H9 (cell line): ENCODE data around the gene SLC2A9. TPM values are rescaled to one million over a fixed set of nuclear protein-coding genes. Genes with fewer than 3 reads are reported as not detected.

ENCODE experiments used
- DNase-seq: peaks from one replicate; pipeline ENCODE4 v3.0.0-alpha.2; 2017
- H2AFZ ChIP-seq: one replicate; pipeline ENCODE4 v1.6.1; 2013; ENCODE audit warnings: mild to moderate bottlenecking, low read length, control low read depth, moderate library complexity
- H2AK5ac ChIP-seq: 2 replicates; pipeline ENCODE4 v1.6.1; 2013; ENCODE audit warnings: low read length, control low read depth, mixed read lengths; ENCODE audit not compliant: insufficient read length
- H2BK120ac ChIP-seq: one replicate; pipeline ENCODE4 v1.6.1; 2013; ENCODE audit warnings: low read depth, mild to moderate bottlenecking, low read length, control low read depth, inconsistent platforms; ENCODE audit not compliant: poor library complexity, severe bottlenecking
- H2BK12ac ChIP-seq: 2 replicates; pipeline ENCODE4 v1.6.1; 2013; ENCODE audit warnings: low read length, control low read depth, mixed read lengths, low read depth; ENCODE audit not compliant: insufficient read length
- H2BK15ac ChIP-seq: 2 replicates; pipeline ENCODE4 v1.6.1; 2013; ENCODE audit warnings: low read depth, low read length, control low read depth
- H2BK20ac ChIP-seq: one replicate; pipeline ENCODE4 v1.6.1; 2013; ENCODE audit warnings: low read depth, mild to moderate bottlenecking, low read length, control low read depth, inconsistent platforms; ENCODE audit not compliant: poor library complexity, severe bottlenecking
- H2BK5ac ChIP-seq: 2 replicates; pipeline ENCODE4 v1.6.1; 2013; ENCODE audit warnings: low read length, control low read depth, mixed read lengths; ENCODE audit not compliant: insufficient read length
- H3K14ac ChIP-seq: 2 replicates; pipeline ENCODE4 v1.6.1; 2013; ENCODE audit warnings: low read length, control low read depth; ENCODE audit not compliant: insufficient read depth
- H3K18ac ChIP-seq: 2 replicates; pipeline ENCODE4 v1.6.1; 2013; ENCODE audit warnings: low read depth, mild to moderate bottlenecking, mixed read lengths, low read length, control low read depth; ENCODE audit not compliant: insufficient read length
- H3K23ac ChIP-seq: 2 replicates; pipeline ENCODE4 v1.6.1; 2013; ENCODE audit warnings: low read length, control low read depth, mixed read lengths, low read depth; ENCODE audit not compliant: insufficient read length
- H3K23me2 ChIP-seq: 2 replicates; pipeline ENCODE4 v1.6.1; 2013; ENCODE audit warnings: low read depth, mild to moderate bottlenecking, mixed read lengths, low read length, control low read depth; ENCODE audit not compliant: insufficient read length, poor library complexity, severe bottlenecking
- H3K27ac ChIP-seq: 2 replicates; pipeline ENCODE4 v1.5.1; 2013; ENCODE audit warnings: low read length, control low read depth, mixed read lengths, low read depth; ENCODE audit not compliant: insufficient read length
- H3K27me3 ChIP-seq: 2 replicates; pipeline ENCODE4 v1.6.1; 2013; ENCODE audit warnings: low read length, control low read depth, inconsistent platforms; ENCODE audit not compliant: insufficient read depth
- H3K4ac ChIP-seq: 2 replicates; pipeline ENCODE4 v1.6.1; 2013; ENCODE audit warnings: low read depth, mild to moderate bottlenecking, control low read depth, inconsistent platforms, low read length, moderate library complexity
- H3K4me1 ChIP-seq: 2 replicates; pipeline ENCODE4 v1.6.1; 2013; ENCODE audit warnings: low read length, control low read depth, inconsistent platforms; ENCODE audit not compliant: insufficient read depth
- H3K4me2 ChIP-seq: 2 replicates; pipeline ENCODE4 v1.6.1; 2013; ENCODE audit warnings: low read length, control low read depth, mixed read lengths; ENCODE audit not compliant: insufficient read length, insufficient read depth
- H3K56ac ChIP-seq: 2 replicates; pipeline ENCODE4 v1.6.1; 2013; ENCODE audit warnings: low read depth, mild to moderate bottlenecking, mixed read lengths, low read length, control low read depth; ENCODE audit not compliant: insufficient read length
- H3K79me1 ChIP-seq: 2 replicates; pipeline ENCODE4 v1.6.1; 2013; ENCODE audit warnings: low read depth, mild to moderate bottlenecking, moderate library complexity, low read length, control low read depth, inconsistent platforms; ENCODE audit not compliant: insufficient read depth, poor library complexity, severe bottlenecking
- H3K79me2 ChIP-seq: 2 replicates; pipeline ENCODE4 v1.6.1; 2013; ENCODE audit warnings: low read length, control low read depth, inconsistent platforms; ENCODE audit not compliant: insufficient read depth
- H3K9ac ChIP-seq: 2 replicates; pipeline ENCODE4 v1.6.1; 2013; ENCODE audit warnings: low read length, control low read depth, mixed read lengths; ENCODE audit not compliant: insufficient read length; ENCODE audit errors: extremely low read depth
- H3K9me3 ChIP-seq: one replicate; pipeline ENCODE4 v1.6.1; 2013; ENCODE audit warnings: low read depth, low read length, inconsistent platforms; ENCODE audit not compliant: control insufficient read depth
- H3T11ph ChIP-seq: one replicate; pipeline ENCODE4 v1.6.1; 2013; ENCODE audit warnings: mild to moderate bottlenecking, low read length, control low read depth, inconsistent platforms
- H4K20me1 ChIP-seq: one replicate; pipeline ENCODE4 v1.6.1; 2013; ENCODE audit not compliant: control insufficient read depth, insufficient read length, insufficient read depth
- H4K5ac ChIP-seq: 2 replicates; pipeline ENCODE4 v1.6.1; 2013; ENCODE audit warnings: low read depth, mild to moderate bottlenecking, mixed read lengths, low read length, control low read depth; ENCODE audit not compliant: insufficient read length
- H4K8ac ChIP-seq: replicated peaks from 2 replicates; pipeline ENCODE4 v1.6.1; 2013; ENCODE audit warnings: low read length, control low read depth, mixed read lengths, low read depth; ENCODE audit not compliant: insufficient read length
- H4K91ac ChIP-seq: 2 replicates; pipeline ENCODE4 v1.6.1; 2013; ENCODE audit warnings: low read depth, mild to moderate bottlenecking, moderate library complexity, mixed read lengths, low read length, control low read depth; ENCODE audit not compliant: insufficient read length
- H3K27ac Mint-ChIP-seq, 3 experiments: 2 replicates in 2 of 3; 3 replicates in 1 of 3; pipeline ENCODE4 v1.8.0; 2020 to 2021; ENCODE audit warnings: mixed read lengths in 3 of 3, mild to moderate bottlenecking in 1 of 3, moderate library complexity in 1 of 3
- H3K27me3 Mint-ChIP-seq: 2 replicates; pipeline ENCODE4 v1.8.0; 2021; ENCODE audit warnings: low read depth, mild to moderate bottlenecking, moderate library complexity, mixed read lengths
- H3K36me3 Mint-ChIP-seq, 3 experiments: 2 replicates in 2 of 3; 3 replicates in 1 of 3; pipeline ENCODE4 v1.8.0; 2020 to 2021; ENCODE audit warnings: low read depth in 3 of 3, mixed read lengths in 3 of 3; ENCODE audit not compliant: insufficient read depth in 1 of 3
- H3K4me1 Mint-ChIP-seq, 2 experiments: 2 replicates each; pipeline ENCODE4 v1.8.0; 2020; ENCODE audit warnings: mixed read lengths in 2 of 2
- H3K4me3 Mint-ChIP-seq, 2 experiments: 2 replicates in 1 of 2; 3 replicates in 1 of 2; pipeline ENCODE4 v1.8.0; 2020 to 2021; ENCODE audit warnings: mild to moderate bottlenecking in 2 of 2, mixed read lengths in 2 of 2, moderate library complexity in 1 of 2
- H3K9me3 Mint-ChIP-seq, 2 experiments: 2 replicates in 1 of 2; 3 replicates in 1 of 2; pipeline ENCODE4 v1.8.0; 2020; ENCODE audit warnings: mild to moderate bottlenecking in 2 of 2, mixed read lengths in 2 of 2, moderate library complexity in 1 of 2
- WGBS: extraction: QIAGEN DNeasy Blood & Tissue Kit; methylation state at CpG from one replicate; pipeline ENCODE4 v1.1.7; 2013; ENCODE audit warnings: missing lambda C conversion rate, low lambda C conversion rate, mixed read lengths; ENCODE audit not compliant: insufficient read length; ENCODE audit errors: extremely low coverage; 5-methylcytosine and 5-hydroxymethylcytosine counted together
- total RNA-seq: library from RNA; stranded (reverse); gene quantifications from 2 replicates; pipeline ENCODE4 v1.2.1, GENCODE V29; 2021
- TF ChIP-seq, protein P1 (sequence below): fragments of 200-600 bp; sonication (generic); conservative IDR thresholded peaks from 3 replicates; pipeline ENCODE4 v1.8.0; 2021; ENCODE audit warnings: antibody characterized with exemption, mild to moderate bottlenecking

Gene SLC2A9
- total RNA-seq, 1 experiment from 2014 or later, result 0.79 TPM

GRCh38 chr4:9940041-9940440 is 81.3 kb downstream of the SLC2A9 start:
- Histone ChIP-seq H3K9ac (no peak overlapping the region), H3K23me2 (no peaks in the 10 kb centered on the region), H3K18ac (no peak overlapping the region), H4K91ac (no peak overlapping the region), H3K4ac (no peak overlapping the region), H3K23ac (no peak overlapping the region), H3K4me2 (no peak overlapping the region), H3K27me3 (no peaks in the 10 kb centered on the region), H3K56ac (no peak overlapping the region), H2BK20ac (no peak overlapping the region), H2BK15ac (no peak overlapping the region), H2BK120ac (no peak overlapping the region), H3K79me2 (no peaks in the 10 kb centered on the region), H2AK5ac (no peak overlapping the region), H3K14ac (no peak overlapping the region), H2BK5ac (no peak overlapping the region), H3K79me1 (no peaks in the 10 kb centered on the region), H4K8ac (no peak overlapping the region), H2AFZ (no peak overlapping the region), H4K20me1 (no peaks in the 10 kb centered on the region), H3K27ac (no peak overlapping the region), H2BK12ac (no peak overlapping the region), H3K4me1 (peaks cover 6% of the 10 kb centered on the region), H4K5ac (no peak overlapping the region), H3K9me3 (no peaks in the 10 kb centered on the region), H3T11ph (no peak overlapping the region)
- TF ChIP-seq, protein P1, sequence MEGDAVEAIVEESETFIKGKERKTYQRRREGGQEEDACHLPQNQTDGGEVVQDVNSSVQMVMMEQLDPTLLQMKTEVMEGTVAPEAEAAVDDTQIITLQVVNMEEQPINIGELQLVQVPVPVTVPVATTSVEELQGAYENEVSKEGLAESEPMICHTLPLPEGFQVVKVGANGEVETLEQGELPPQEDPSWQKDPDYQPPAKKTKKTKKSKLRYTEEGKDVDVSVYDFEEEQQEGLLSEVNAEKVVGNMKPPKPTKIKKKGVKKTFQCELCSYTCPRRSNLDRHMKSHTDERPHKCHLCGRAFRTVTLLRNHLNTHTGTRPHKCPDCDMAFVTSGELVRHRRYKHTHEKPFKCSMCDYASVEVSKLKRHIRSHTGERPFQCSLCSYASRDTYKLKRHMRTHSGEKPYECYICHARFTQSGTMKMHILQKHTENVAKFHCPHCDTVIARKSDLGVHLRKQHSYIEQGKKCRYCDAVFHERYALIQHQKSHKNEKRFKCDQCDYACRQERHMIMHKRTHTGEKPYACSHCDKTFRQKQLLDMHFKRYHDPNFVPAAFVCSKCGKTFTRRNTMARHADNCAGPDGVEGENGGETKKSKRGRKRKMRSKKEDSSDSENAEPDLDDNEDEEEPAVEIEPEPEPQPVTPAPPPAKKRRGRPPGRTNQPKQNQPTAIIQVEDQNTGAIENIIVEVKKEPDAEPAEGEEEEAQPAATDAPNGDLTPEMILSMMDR, result no peak
- Mint-ChIP-seq H3K4me1 (peaks cover 25 to 27% of the 10 kb centered on the region in 2 experiments), H3K9me3 (no peaks in the 10 kb centered on the region; a peak in 1 of 5 replicates), H3K36me3 (no peaks in the 10 kb centered on the region), H3K27me3 (peaks cover 20% of the 10 kb centered on the region), H3K27ac (no peak overlapping the region; a peak in 1 of 7 replicates), H3K4me3 (no peak overlapping the region)
- no CpG with 5 or more reads among the region's 5 CpGs for WGBS
- DNase-seq, result no peak
